ENCODE measurements around the gene CNTNAP5.
"Not testable (repeated sequence)": the region's sequence is repeated elsewhere in the genome, so short reads cannot be mapped to it uniquely, and the experiment has no call there.

Gene CNTNAP5

GRCh38 chr2:124402274-124402673 is 377.2 kb downstream of the CNTNAP5 start:
- no peak for TF ChIP-seq CTCF (IDR thresholded peaks at IDR 0.05)
- H3K4me1 ChIP-seq = no peaks in the 10 kb centered on the region
- H3K9me3 ChIP-seq = no peaks in the 10 kb centered on the region
- DNase-seq = no peak
- H3K36me3 ChIP-seq = no peaks in the 10 kb centered on the region
- no peaks in the 10 kb centered on the region for H3K27me3 ChIP-seq
- no peak overlapping the region for H3K27ac ChIP-seq
- intact Hi-C loops (cut with DNase I; ENCODE audit: low total_unique reads) = no loop called here
- H3K4me3 ChIP-seq = no peak overlapping the region

- H3K4me3 ChIP-seq; H3K27ac ChIP-seq; H3K36me3 ChIP-seq; H3K27me3 ChIP-seq; intact Hi-C loops (cut with DNase I; ENCODE audit: low total_unique reads); H3K9me3 ChIP-seq; H3K4me1 ChIP-seq; DNase-seq: not testable (repeated sequence)
Observed at GRCh38 chr2:124407836-124408534, 382.9 kb downstream of the CNTNAP5 start.

GRCh38 chr2:124424074-124424473 is 399.0 kb downstream of the CNTNAP5 start:
- TF ChIP-seq CTCF (IDR thresholded peaks at IDR 0.05) = no peak
- DNase-seq = no peak
- no peaks in the 10 kb centered on the region for H3K9me3 ChIP-seq
- H3K27me3 ChIP-seq = no peaks in the 10 kb centered on the region
- intact Hi-C loops (cut with DNase I; ENCODE audit: low total_unique reads) = no loop called here
- no peak overlapping the region for H3K4me3 ChIP-seq
- no peaks in the 10 kb centered on the region for H3K4me1 ChIP-seq
- no peaks in the 10 kb centered on the region for H3K36me3 ChIP-seq
- no peak overlapping the region for H3K27ac ChIP-seq

DNA sequence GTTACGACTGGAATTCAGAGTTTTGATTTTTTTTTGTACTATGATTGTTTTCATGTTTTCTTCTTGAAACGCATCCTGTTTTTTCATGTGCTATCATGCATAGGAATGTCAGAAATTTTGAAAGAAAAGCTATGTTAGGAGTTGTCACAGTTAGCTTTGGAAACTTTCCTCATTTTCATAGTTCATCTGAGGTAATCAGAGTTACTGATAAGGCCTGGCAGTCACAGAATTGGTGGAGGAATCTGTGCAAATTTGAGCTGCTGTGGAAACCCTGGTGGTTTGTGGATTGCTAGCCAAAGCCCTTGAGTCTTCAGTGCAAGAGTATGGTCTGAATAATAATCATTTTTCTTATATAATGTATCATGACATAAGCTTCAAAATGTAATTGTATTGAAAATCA is 401.0 kb downstream of the CNTNAP5 start:
- no peak overlapping the region for H3K27ac ChIP-seq
- no peaks in the 10 kb centered on the region for H3K4me1 ChIP-seq
- intact Hi-C loops (cut with DNase I; ENCODE audit: low total_unique reads) = no loop called here
- H3K9me3 ChIP-seq = no peaks in the 10 kb centered on the region
- DNase-seq = no peak
- H3K4me3 ChIP-seq = no peak overlapping the region
- no peak for TF ChIP-seq CTCF (IDR thresholded peaks at IDR 0.05)
- no peaks in the 10 kb centered on the region for H3K36me3 ChIP-seq
- no peaks in the 10 kb centered on the region for H3K27me3 ChIP-seq

DNA sequence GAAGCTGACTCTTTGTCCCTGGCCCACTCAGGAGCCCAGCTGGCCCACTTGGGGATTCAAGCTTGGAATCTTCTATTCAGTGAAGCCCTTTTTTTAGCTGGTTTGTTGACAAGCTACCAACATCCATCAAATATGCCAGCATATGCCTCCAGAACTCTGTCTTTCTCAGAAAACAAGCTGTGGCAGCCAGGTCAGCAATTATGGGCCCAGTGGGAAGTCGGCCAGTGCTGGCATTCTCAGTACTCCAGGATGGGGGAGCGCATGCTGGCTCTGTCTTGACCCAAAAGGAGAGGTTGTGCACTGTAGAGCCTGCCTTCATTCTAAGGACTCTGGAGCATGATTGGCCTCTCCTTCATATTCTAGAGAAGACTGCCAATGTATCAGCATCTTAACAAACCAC is 401.5 kb downstream of the CNTNAP5 start:
- TF ChIP-seq CTCF (IDR thresholded peaks at IDR 0.05) = no peak

DNA sequence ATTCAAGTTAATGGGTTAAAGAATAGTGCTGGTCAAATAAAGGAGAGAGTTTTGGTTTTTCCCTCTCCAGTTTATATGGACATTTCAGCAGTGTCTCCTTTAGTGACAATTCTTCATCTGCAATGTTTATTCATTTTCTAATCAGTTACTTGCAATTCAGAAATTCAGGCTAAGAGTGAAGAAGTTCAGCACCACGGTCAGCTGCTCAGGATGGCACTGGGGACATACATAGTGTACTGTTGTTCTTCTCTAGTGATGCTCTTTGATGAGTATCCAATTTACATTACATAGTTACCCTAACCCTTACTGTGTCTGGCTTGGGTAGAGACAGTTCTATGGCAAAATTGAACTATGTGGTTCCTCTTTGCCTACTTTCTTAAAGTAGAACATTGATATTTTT is 412.7 kb downstream of the CNTNAP5 start:
- no peaks in the 10 kb centered on the region for H3K9me3 ChIP-seq
- no peak for TF ChIP-seq CTCF (IDR thresholded peaks at IDR 0.05)
- H3K4me3 ChIP-seq = no peak overlapping the region
- no peak overlapping the region for H3K27ac ChIP-seq
- intact Hi-C loops (cut with DNase I; ENCODE audit: low total_unique reads) = no loop called here
- H3K36me3 ChIP-seq = no peaks in the 10 kb centered on the region
- no peaks in the 10 kb centered on the region for H3K27me3 ChIP-seq
- H3K4me1 ChIP-seq = no peaks in the 10 kb centered on the region
- no peak for DNase-seq

More for the DNA sequence above, 401.5 kb downstream of the CNTNAP5 start:
- Histone ChIP-seq H3K9me3 (no peaks in the 10 kb centered on the region), H3K27me3 (no peaks in the 10 kb centered on the region), H3K4me1 (no peaks in the 10 kb centered on the region), H3K4me3 (no peak overlapping the region), H3K27ac (no peak overlapping the region), H3K36me3 (no peaks in the 10 kb centered on the region)
- intact Hi-C loops (cut with DNase I; ENCODE audit: low total_unique reads) = no loop called here
- no peak for DNase-seq

Data from tibial artery (tissue), 4 donors.